GM18868 (cell line): ENCODE results near the gene PLCH1.

Experiments used
- ATAC-seq: cut with Tn5 transposase; IDR thresholded peaks from one replicate; pipeline ENCODE4 v1.9.1; 2021; ENCODE audit warnings: mild to moderate bottlenecking, moderate library complexity; ENCODE audit not compliant: unreplicated experiment

The PLCH1 gene

GRCh38 chr3:155690921-155691320 is 54.0 kb downstream of the PLCH1 start:
- no peak for ATAC-seq

GRCh38 chr3:155688481-155688880 is 56.4 kb downstream of the PLCH1 start:
- no peak for ATAC-seq

GRCh38 chr3:155683344-155683720 is 61.5 kb downstream of the PLCH1 start:
- no peak for ATAC-seq

GRCh38 chr3:155682426-155683343 is 62.2 kb downstream of the PLCH1 start:
- no peak for ATAC-seq

- no peak for ATAC-seq
Measured at GRCh38 chr3:155676252-155676981, 68.5 kb downstream of the PLCH1 start.

- ATAC-seq: no peak
Measured at GRCh38 chr3:155675094-155675493, 69.8 kb downstream of the PLCH1 start.

GRCh38 chr3:155673421-155673820 is 71.5 kb downstream of the PLCH1 start:
- no peak for ATAC-seq

GRCh38 chr3:155670335-155670734 is 74.5 kb downstream of the PLCH1 start:
- ATAC-seq: no peak

- no peak for ATAC-seq
Measured at GRCh38 chr3:155667988-155668387, 76.9 kb downstream of the PLCH1 start.

GRCh38 chr3:155664925-155665695 is 79.8 kb downstream of the PLCH1 start:
- ATAC-seq: no peak

GRCh38 chr3:155663467-155664212 is 81.2 kb downstream of the PLCH1 start:
- no peak for ATAC-seq

- ATAC-seq: peak; percentile 36
Measured at GRCh38 chr3:155661760-155662159, 83.1 kb downstream of the PLCH1 start.

GRCh38 chr3:155661042-155661441 is 83.8 kb downstream of the PLCH1 start:
- ATAC-seq: no peak

GRCh38 chr3:155658671-155659261 is 86.1 kb downstream of the PLCH1 start:
- no peak for ATAC-seq

- ATAC-seq: no peak
Measured at GRCh38 chr3:155658006-155658405, 86.9 kb downstream of the PLCH1 start.

GRCh38 chr3:155657161-155657560 is 87.7 kb downstream of the PLCH1 start:
- ATAC-seq: no peak

GRCh38 chr3:155656466-155656865 is 88.4 kb downstream of the PLCH1 start:
- ATAC-seq: no peak

- ATAC-seq: no peak
Measured at GRCh38 chr3:155651489-155652218, 93.2 kb downstream of the PLCH1 start.

- no peak for ATAC-seq
Measured at GRCh38 chr3:155648013-155648591, 96.8 kb downstream of the PLCH1 start.
